ENCODE data around the gene C10orf90. TPM values are rescaled to one million over a fixed set of nuclear protein-coding genes. Genes with fewer than 3 reads are reported as not detected.

C10orf90 gene
- total RNA-seq, 1 donor from 2014 or later: not detected

DNA sequence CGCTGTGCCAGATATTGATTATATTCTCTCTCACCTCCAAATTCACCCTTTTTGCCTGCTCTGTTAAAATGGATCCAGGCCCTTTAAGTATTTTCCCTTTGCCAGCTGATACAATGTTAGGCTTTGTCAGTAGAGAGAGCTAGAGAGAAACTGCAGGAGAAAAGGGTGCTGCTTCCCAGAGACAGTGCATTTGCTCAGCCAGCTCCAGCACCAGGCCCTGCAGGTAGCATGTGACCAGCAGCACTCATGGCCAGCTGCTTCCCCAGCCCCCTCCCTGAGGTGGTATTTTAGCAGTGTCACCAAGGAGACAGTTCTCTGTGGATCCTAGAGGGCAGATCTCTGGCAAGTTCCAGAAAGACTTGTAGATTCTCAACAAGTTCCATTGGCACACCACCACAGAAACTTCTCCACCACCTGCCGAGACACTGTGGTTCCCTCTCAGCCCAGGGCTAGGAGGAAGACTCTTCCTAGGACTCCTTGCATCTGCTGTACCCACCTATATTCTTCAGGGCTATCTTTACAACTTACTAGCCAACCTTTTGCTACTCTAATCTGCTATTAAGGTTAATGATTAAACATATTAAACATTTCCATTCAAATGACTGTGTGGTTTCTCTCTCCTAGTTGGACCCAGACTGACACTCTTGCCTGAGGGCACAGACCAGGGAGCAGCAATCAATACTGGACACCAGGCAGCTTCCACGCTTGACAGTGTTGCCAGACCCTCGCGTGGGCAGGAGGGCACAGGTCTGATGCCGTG lies 246.6 kb downstream of the C10orf90 start:
- no peak overlapping the region for H3K9ac ChIP-seq
- Mint-ChIP-seq H3K27ac (no peak overlapping the region), H3K36me3 (no peaks in the 10 kb centered on the region), H3K4me1 (peaks cover 7% of the 10 kb centered on the region), H3K4me3 (no peak overlapping the region), H3K9me3 (peaks cover 20% of the 10 kb centered on the region), H3K27me3 (ENCODE audit: insufficient read depth, low read depth) (peaks cover 4% of the 10 kb centered on the region)
- no peaks in the 10 kb centered on the region for H3K27me3 ChIP-seq
- H3F3A ChIP-seq (ENCODE audit: low read depth): no peaks in the 10 kb centered on the region
- no peak for DNase-seq (ENCODE audit: low spot score)
- no peak overlapping the region for H3K4me2 ChIP-seq
- no peaks in the 10 kb centered on the region for H3K9me3 ChIP-seq (ENCODE audit: low read depth)
- H3K79me2 ChIP-seq (ENCODE audit: low read depth): no peaks in the 10 kb centered on the region
- no peak overlapping the region for H3K4me3 ChIP-seq
- H3K4me1 ChIP-seq: no peaks in the 10 kb centered on the region
- TF ChIP-seq EZH2 (IDR thresholded peaks at IDR 0.05) (no peak), EZH2phosphoT487 (IDR thresholded peaks at IDR 0.05) (no peak)
- TF ChIP-seq, protein P1, sequence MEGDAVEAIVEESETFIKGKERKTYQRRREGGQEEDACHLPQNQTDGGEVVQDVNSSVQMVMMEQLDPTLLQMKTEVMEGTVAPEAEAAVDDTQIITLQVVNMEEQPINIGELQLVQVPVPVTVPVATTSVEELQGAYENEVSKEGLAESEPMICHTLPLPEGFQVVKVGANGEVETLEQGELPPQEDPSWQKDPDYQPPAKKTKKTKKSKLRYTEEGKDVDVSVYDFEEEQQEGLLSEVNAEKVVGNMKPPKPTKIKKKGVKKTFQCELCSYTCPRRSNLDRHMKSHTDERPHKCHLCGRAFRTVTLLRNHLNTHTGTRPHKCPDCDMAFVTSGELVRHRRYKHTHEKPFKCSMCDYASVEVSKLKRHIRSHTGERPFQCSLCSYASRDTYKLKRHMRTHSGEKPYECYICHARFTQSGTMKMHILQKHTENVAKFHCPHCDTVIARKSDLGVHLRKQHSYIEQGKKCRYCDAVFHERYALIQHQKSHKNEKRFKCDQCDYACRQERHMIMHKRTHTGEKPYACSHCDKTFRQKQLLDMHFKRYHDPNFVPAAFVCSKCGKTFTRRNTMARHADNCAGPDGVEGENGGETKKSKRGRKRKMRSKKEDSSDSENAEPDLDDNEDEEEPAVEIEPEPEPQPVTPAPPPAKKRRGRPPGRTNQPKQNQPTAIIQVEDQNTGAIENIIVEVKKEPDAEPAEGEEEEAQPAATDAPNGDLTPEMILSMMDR (IDR thresholded peaks at IDR 0.05): no peak
- no peak overlapping the region for H2AFZ ChIP-seq (replicated peaks)
- no peaks in the 10 kb centered on the region for H4K20me1 ChIP-seq (ENCODE audit: low read depth)
- no peaks in the 10 kb centered on the region for H3K36me3 ChIP-seq
- no peak overlapping the region for H3K27ac ChIP-seq

DNA sequence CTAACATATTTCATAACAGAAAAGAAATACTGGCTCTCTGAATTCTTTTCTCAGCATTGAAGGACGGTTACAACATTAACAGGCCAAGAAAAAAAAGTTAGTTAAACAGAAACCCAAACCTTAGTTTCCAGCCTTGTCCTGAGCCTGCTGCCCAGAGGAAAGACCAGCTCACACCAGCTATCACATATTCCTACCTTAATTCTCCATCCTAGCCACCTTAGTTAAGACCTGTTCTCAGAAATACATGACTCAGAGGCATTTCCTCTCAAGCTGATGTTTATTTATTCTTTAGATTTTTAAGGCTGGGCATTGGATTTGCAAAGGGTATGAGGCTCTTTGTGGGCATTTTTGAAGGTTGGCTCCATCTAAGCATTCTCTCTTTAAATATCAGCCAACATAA lies 247.9 kb downstream of the C10orf90 start:
- H3K79me2 ChIP-seq (ENCODE audit: low read depth): no peaks in the 10 kb centered on the region
- Mint-ChIP-seq H3K9me3 (peaks cover 20% of the 10 kb centered on the region), H3K36me3 (no peaks in the 10 kb centered on the region), H3K4me3 (no peak overlapping the region), H3K27me3 (ENCODE audit: insufficient read depth, low read depth) (peaks cover 4% of the 10 kb centered on the region), H3K27ac (no peak overlapping the region), H3K4me1 (peaks cover 7% of the 10 kb centered on the region)
- no peak overlapping the region for H3K27ac ChIP-seq
- no peaks in the 10 kb centered on the region for H3K4me1 ChIP-seq
- H3K4me3 ChIP-seq: no peak overlapping the region
- H3K36me3 ChIP-seq: no peaks in the 10 kb centered on the region
- no peaks in the 10 kb centered on the region for H3K9me3 ChIP-seq (ENCODE audit: low read depth)
- no peak overlapping the region for H3K9ac ChIP-seq
- H4K20me1 ChIP-seq (ENCODE audit: low read depth): no peaks in the 10 kb centered on the region
- no peak for DNase-seq (ENCODE audit: low spot score)
- H3F3A ChIP-seq (ENCODE audit: low read depth): no peaks in the 10 kb centered on the region
- no peak for TF ChIP-seq EZH2 (IDR thresholded peaks at IDR 0.05)
- TF ChIP-seq, protein P1 (IDR thresholded peaks at IDR 0.05): no peak
- no peak for TF ChIP-seq EZH2phosphoT487 (IDR thresholded peaks at IDR 0.05)
- H2AFZ ChIP-seq (replicated peaks): no peak overlapping the region
- no peak overlapping the region for H3K4me2 ChIP-seq
- H3K27me3 ChIP-seq: no peaks in the 10 kb centered on the region

DNA sequence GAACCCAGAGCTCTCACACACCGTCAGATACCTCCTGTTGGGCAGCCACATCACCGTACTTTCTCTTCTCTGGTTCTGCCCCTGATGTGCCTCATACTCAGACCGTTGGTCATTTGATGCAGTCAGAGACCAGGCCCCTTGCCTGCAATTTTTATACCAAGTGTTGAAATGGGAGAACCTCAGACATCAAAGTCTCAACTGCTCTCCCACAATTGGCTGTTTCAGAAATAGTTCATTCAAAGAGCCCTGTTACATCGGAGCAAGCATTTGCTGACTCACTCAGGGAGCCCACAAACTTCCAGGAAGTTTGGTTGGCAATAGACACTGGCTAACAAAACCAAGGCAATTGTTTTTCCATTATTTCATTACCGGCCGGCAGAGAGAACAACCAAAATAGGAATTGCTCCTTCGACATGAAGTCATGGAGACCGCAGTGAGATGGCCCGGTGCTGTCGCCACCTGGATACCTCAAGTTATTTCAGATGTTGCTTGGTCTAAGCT lies 248.7 kb downstream of the C10orf90 start:
- H3K79me2 ChIP-seq (ENCODE audit: low read depth): no peaks in the 10 kb centered on the region
- no peak overlapping the region for H3K27ac ChIP-seq
- H3K9ac ChIP-seq: no peak overlapping the region
- peaks cover 4% of the 10 kb centered on the region for H3K27me3 Mint-ChIP-seq (ENCODE audit: insufficient read depth, low read depth)
- no peak overlapping the region for H2AFZ ChIP-seq (replicated peaks)
- no peak for TF ChIP-seq EZH2 (IDR thresholded peaks at IDR 0.05)
- TF ChIP-seq EZH2phosphoT487 (IDR thresholded peaks at IDR 0.05): no peak
- TF ChIP-seq, protein P1 (IDR thresholded peaks at IDR 0.05): no peak
- no peak overlapping the region for H3K4me3 Mint-ChIP-seq
- no peaks in the 10 kb centered on the region for H3F3A ChIP-seq (ENCODE audit: low read depth)
- no peak overlapping the region for H3K4me2 ChIP-seq
- H3K27me3 ChIP-seq: no peaks in the 10 kb centered on the region
- H3K36me3 ChIP-seq: no peaks in the 10 kb centered on the region
- no peaks in the 10 kb centered on the region for H4K20me1 ChIP-seq (ENCODE audit: low read depth)
- H3K4me1 Mint-ChIP-seq: peaks cover 7% of the 10 kb centered on the region
- H3K36me3 Mint-ChIP-seq: no peaks in the 10 kb centered on the region
- H3K9me3 ChIP-seq (ENCODE audit: low read depth): no peaks in the 10 kb centered on the region
- H3K9me3 Mint-ChIP-seq: peaks cover 20% of the 10 kb centered on the region
- no peaks in the 10 kb centered on the region for H3K4me1 ChIP-seq
- no peak overlapping the region for H3K27ac Mint-ChIP-seq
- DNase-seq (ENCODE audit: low spot score): no peak
- H3K4me3 ChIP-seq: no peak overlapping the region

Data from neural progenitor cell (in vitro differentiated cells).